Renal cortical epithelial cell (primary cell): Measurements from ENCODE around the gene TSR1. TPM values are rescaled to one million over a fixed set of nuclear protein-coding genes. Genes with fewer than 3 reads are reported as not detected.
"Not testable (repeated sequence)": the region's sequence is repeated elsewhere in the genome, so short reads cannot be mapped to it uniquely, and the experiment has no call there.

ENCODE experiments used
- DNase-seq: peaks from one replicate; pipeline ENCODE4 v3.0.0-alpha.2; 2011; ENCODE audit warnings: low read depth
- total RNA-seq: library from RNA; depleted of rRNA; stranded (reverse); fragments of >200 nt; gene quantifications from 2 replicates; pipeline ENCODE4 v1.2.3, GENCODE V29; 2014

The TSR1 gene
- total RNA-seq, 1 donor from 2014 or later = 68.9 TPM

GRCh38 chr17:2336852-2337543, 741 bp upstream of the TSR1 start, which contains the start of gene SGSM2:
TSS of gene SGSM2 (plus strand) at chr17:2337501. CDS start at chr17:2337689, 188 bp downstream.
- no peak for DNase-seq

GRCh38 chr17:2335726-2336214, 487 bp downstream of the TSR1 start:
- DNase-seq = peak; percentile 24

GRCh38 chr17:2331303-2331702, 5.0 kb downstream of the TSR1 start:
- DNase-seq = no peak

GRCh38 chr17:2323629-2324314, 12.5 kb downstream of the TSR1 start:
- no peak for DNase-seq

- no peak for DNase-seq
Measured at GRCh38 chr17:2321399-2321798, 14.9 kb downstream of the TSR1 start.

- no peak for DNase-seq
Measured at GRCh38 chr17:2319051-2319450, 17.2 kb downstream of the TSR1 start.

- DNase-seq = no peak
Measured at GRCh38 chr17:2317796-2318195, 18.5 kb downstream of the TSR1 start.

GRCh38 chr17:2316916-2317205, 19.4 kb downstream of the TSR1 start:
- DNase-seq = not testable (repeated sequence)

GRCh38 chr17:2312736-2313135, 23.5 kb downstream of the TSR1 start:
- DNase-seq = no peak

GRCh38 chr17:2309338-2310154, 26.7 kb downstream of the TSR1 start:
- no peak for DNase-seq

- DNase-seq = no peak
Measured at GRCh38 chr17:2304931-2305330, 31.3 kb downstream of the TSR1 start.

- DNase-seq = peak; percentile 44
Measured at GRCh38 chr17:2303204-2304188, 32.8 kb downstream of the TSR1 start, which contains the start of the genes SMG6 and SRR. TSS of gene SMG6 (minus strand) at chr17:2303785. CDS start at chr17:2303720, 65 bp downstream. TSS of gene SRR (plus strand) at chr17:2303950. CDS start at chr17:2315561, 11,611 bp downstream.

- DNase-seq = peak; percentile 33
Measured at GRCh38 chr17:2302778-2303203, 33.5 kb downstream of the TSR1 start.

GRCh38 chr17:2299756-2300155, 36.5 kb downstream of the TSR1 start:
- DNase-seq = no peak

GRCh38 chr17:2299136-2299535, 37.1 kb downstream of the TSR1 start:
- no peak for DNase-seq

- no peak for DNase-seq
Measured at GRCh38 chr17:2297023-2297422, 39.2 kb downstream of the TSR1 start.

GRCh38 chr17:2295575-2295974, 40.7 kb downstream of the TSR1 start:
- DNase-seq = no peak

- peak; percentile 25 for DNase-seq
Measured at GRCh38 chr17:2292100-2292499, 44.2 kb downstream of the TSR1 start.

- DNase-seq = no peak
Measured at GRCh38 chr17:2289878-2290478, 46.3 kb downstream of the TSR1 start.

- DNase-seq = no peak
Measured at GRCh38 chr17:2283302-2283701, 53.0 kb downstream of the TSR1 start.
